MV-4-11 (cell line): Measurements from ENCODE around the gene RRP15.

ENCODE experiments used
- DNase-seq: peaks from one replicate; lab custom pipeline; 2025; lab: John Stamatoyannopoulos, UW

RRP15 gene

GRCh38 chr1:218339267-218339831, 54.3 kb downstream of the RRP15 start:
- DNase-seq, result peak; percentile 9

DNA sequence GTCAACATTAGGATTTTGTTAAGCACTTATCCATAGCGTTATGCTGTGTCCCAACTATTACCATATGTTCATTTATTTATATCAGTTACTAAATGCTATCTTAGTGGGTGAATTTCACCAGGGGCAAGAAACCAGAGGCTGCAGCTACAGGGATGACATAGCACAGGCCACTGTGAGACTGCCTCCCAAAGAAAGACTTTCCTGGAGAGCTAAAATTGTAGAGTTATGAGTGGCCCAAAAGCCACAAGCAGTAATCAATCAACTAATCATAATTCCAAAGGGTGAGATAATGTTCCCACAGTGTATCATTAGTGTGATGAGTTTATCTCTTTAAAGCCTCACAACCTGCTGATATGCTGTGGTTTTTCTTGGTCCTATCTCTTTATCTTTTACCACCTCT, 56.2 kb downstream of the RRP15 start:
- DNase-seq, result no peak

DNA sequence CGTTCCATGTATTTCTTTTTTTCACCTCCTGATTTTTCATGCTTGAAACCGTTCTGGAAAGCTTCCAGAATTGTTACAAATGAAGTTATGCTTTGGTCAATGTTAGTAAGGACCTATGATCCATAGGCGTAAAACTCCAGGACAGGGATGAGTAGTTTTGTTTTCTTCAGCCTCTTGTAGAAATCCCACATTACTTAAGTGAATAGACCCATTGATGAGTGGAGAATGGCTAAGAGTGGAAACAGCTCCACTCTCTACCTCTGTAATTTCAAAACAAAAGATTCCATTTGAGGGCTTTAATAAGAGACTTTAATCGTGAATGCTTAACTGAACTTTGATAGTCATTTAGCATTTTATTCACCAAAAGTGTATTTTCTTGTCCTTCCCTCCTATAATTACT, 57.0 kb downstream of the RRP15 start:
- DNase-seq, result no peak

DNA sequence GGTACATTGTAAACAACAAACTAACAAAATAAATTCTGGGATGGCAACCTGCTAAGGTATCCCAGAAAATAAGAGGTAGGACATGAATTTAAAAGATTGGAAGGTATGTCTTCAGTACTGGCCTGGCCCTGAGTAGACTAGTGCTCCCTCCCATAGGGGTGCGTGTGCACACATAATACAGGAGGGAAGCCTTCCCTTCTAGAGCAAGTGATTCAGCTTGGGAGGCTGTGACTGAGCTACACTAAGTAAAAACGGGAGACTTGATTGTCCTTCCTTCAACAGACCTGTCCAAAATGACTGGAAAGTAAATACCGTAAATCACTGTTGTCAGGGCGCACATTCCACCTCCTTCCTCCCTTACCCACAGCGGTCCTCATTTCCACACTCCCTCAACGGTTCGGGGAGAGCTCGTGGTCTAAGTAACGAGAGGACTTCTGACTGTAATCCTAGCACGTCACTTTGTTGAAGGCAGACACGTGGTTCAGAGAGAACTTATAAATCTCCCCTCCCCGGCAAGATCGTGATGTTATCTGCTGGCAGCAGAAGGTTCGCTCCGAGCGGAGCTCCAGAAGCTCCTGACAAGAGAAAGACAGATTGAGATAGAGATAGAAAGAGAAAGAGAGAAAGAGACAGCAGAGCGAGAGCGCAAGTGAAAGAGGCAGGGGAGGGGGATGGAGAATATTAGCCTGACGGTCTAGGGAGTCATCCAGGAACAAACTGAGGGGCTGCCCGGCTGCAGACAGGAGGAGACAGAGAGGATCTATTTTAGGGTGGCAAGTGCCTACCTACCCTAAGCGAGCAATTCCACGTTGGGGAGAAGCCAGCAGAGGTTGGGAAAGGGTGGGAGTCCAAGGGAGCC, 60.0 kb downstream of the RRP15 start, which contains the start of gene TGFB2:
Gene TGFB2 (plus strand): TSS at position 523 of the 859 bp plus-strand sequence. CDS start 1,366 bp downstream, outside the sequence.
- DNase-seq, result peak; percentile 55

DNA sequence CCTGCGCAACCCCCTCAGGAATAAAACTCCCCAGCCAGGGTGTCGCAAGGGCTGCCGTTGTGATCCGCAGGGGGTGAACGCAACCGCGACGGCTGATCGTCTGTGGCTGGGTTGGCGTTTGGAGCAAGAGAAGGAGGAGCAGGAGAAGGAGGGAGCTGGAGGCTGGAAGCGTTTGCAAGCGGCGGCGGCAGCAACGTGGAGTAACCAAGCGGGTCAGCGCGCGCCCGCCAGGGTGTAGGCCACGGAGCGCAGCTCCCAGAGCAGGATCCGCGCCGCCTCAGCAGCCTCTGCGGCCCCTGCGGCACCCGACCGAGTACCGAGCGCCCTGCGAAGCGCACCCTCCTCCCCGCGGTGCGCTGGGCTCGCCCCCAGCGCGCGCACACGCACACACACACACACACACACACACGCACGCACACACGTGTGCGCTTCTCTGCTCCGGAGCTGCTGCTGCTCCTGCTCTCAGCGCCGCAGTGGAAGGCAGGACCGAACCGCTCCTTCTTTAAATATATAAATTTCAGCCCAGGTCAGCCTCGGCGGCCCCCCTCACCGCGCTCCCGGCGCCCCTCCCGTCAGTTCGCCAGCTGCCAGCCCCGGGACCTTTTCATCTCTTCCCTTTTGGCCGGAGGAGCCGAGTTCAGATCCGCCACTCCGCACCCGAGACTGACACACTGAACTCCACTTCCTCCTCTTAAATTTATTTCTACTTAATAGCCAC, 60.7 kb downstream of the RRP15 start:
- DNase-seq, result peak; percentile 43

- DNase-seq, result peak; percentile 30
Observed at GRCh38 chr1:218346391-218347204, 61.5 kb downstream of the RRP15 start.

- no peak for DNase-seq
Observed at GRCh38 chr1:218347336-218347722, 62.2 kb downstream of the RRP15 start.

DNA sequence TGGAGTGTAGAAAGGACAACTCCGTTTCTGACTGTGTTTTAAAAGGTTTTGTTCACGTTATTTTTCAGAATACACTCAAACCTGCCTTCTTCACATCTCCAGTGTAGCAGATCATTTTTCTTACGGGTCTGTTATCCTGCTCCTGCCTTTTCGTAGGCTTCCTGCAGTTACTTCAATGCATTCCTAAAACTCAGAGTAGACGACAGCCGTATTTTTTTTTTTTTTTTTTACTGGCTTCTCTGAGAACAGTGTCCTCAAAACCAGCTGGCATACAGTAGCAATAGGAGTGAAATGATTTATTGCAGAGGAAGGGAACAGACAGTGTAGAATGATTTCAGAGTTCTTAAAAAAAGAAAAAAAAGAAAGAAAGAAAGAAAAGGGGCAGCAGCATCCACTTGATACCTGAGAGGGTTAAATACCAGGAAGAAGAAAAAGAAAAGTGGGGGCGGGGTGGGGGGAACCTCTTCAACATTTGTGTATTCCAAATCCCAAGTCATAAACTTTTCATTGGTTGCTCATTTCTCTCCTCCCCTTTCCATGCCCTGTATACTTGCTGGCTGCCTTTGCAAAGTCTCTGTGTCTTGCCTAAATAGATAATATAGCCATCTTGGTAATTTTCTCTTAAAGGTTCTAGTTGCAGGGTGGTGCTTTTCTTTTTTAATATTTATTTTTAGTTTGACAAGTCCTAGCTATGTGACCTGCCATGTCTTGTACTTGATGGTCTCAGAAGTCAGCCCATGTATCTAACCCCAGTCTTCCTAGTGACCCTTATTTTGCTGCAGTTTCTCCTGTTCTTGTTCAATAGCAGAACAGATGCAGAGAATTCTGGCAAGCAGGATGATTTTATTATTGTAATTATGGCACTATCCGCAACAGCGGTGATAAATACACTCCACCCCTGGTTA, 62.9 kb downstream of the RRP15 start:
- DNase-seq, result no peak

GRCh38 chr1:218348628-218349071, 63.6 kb downstream of the RRP15 start:
- DNase-seq, result no peak

DNA sequence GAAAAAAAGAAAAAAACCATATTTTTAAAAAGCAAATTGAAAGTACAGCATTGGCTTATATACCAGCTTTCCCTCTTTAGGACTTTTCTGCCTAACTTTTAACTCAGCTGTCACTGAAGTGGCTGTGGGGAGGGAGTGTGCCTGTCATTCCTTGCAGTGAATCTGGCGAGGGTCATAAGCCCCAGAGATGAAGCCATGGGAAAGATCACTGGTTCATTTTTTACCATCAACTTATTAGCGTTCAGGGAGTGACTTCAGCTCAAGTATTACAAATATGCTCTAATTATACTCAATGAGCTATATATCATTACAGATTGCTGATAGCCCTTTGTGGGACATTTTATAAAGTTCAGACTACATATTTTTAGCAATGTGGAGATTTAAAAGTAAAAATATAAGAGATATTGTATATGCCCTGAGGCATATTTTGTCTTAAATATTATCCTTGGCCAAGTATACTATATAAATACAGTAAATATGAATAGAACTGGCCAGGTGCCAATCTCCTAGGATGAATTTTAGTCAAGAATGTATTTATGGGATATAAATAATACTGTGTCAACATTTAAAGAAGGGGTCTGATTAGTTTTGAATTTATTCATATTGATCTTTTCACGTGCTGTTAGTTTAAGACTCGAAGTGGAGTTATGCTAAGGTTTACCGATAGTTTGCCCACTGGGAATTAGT, 64.4 kb downstream of the RRP15 start:
- no peak for DNase-seq

DNA sequence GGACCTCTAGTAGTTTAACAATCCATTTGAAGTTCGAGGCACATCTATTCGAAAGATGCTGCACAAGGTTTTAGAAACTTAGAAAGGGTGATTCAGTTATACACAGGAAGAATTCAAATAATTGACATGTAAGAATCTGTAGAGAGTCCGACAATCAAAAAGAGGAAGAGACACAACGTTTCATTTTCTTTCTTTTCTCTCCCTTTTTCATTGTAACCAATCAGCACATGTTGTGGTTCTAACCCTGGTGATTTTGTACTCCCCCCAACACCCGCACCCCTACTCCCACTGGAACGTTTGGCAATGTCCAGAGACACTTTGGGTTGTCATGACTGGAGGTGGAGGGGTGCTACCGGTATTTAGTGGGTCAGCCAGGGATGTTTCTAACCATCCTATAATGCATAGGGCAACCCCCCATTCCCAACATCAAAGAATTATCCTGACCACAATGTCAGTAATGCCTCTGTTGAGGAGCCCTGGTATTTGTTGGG, 65.0 kb downstream of the RRP15 start:
- peak; percentile 72 for DNase-seq

- DNase-seq, result no peak
Observed at GRCh38 chr1:218350801-218351266, 65.7 kb downstream of the RRP15 start.

DNA sequence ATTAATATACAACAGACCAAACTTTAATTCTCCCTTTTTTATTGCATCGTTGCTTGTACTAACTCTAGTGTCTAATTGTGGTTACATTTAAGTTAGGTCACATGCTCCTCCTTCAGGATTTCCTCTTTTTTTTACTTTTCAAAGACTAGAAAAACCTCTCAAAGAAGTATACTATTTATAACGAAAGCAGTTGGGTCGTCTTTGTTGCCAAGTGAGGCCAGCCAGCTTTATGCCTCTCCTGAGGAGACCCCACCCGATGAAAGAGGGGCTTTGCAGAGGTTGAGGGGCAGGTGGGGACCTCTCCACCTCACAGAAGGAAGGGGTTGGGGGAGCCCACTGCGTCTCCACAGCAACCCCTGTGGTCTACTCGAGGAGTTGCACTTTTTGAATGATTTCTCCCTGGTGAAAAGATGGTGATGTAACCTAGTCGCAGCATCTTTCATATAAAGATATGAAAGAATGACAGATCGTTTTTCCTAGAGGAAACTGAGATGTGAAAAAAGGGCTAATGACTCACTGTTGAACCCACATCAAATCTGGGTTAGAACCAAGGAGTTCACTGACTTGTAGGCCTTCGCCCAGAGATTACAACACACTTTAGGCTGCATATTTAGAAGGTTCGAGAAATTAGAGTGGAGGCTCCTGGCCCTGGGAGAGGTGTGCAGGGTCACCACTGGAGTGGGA, 66.4 kb downstream of the RRP15 start:
- DNase-seq, result peak; percentile 82

DNA sequence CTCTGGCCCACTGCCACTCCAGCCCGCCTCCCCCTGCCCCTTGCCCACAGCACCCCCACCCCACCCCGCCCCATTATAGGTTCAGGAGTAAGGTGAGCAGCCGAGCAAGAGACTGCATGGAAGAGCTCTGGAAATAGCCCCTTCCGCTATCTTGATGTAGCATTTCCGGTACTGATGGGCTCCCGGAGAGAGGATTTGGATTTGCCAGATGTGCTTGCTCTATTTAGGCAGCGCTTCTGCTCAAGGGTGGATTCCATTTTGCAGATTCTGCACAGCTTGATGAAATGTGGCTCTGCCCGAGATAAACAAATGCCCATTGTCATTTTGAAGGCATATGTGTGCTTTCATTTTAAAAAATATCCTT, 67.0 kb downstream of the RRP15 start:
- DNase-seq, result no peak

GRCh38 chr1:218353656-218354055, 68.6 kb downstream of the RRP15 start:
- no peak for DNase-seq

GRCh38 chr1:218355278-218355677, 70.2 kb downstream of the RRP15 start:
- DNase-seq, result no peak

DNA sequence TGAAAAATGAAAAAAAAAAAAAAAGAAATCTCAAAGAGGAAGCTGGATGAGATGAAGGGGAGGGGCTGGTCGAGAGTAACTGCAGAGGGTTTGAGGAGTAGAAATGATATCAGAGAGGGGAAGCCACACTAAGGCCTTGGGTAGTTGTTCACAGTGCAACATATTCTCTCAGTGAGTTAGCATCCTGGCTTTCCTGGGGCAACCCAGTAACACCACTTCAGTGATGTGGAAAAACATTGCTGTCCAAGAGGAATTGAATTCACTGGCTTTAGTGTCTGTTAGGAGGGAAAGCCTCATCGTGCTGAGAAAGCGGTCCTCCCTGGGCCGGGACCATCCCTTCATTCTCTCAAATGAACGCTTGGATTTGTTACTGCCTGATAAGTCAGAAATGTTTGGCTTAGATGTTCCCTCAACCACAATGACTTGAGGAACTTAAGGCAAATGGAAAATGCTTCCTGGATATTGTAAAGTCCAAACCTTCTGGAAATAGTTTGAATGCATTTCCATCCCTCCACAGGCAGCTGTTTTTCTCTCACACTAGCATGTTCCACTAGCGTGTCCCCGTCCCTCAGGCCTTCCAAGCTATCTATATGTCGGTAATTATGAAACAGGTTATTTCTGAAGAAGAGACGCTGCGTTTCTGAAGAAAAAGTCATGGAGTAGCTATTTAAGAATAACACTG, 72.3 kb downstream of the RRP15 start:
- peak; percentile 79 for DNase-seq

- DNase-seq, result no peak
Observed at GRCh38 chr1:218357893-218358232, 72.8 kb downstream of the RRP15 start.
